HG03575 (cell line): ENCODE results near the gene MTRR.

Experiments used
- ATAC-seq: cut with Tn5 transposase; IDR thresholded peaks from one replicate; pipeline ENCODE4 v1.9.1; 2021; ENCODE audit not compliant: unreplicated experiment, insufficient number of reproducible peaks, low FRiP score; ENCODE audit errors: extremely low read depth

The MTRR gene

GRCh38 chr5:7868773-7869473, at the start of gene MTRR, which contains the start of gene FASTKD3:
Gene MTRR (plus strand): TSS chr5:7869148. CDS start chr5:7870795, 1,647 bp downstream.
Gene FASTKD3 (minus strand): TSS chr5:7869031. CDS start chr5:7868083, 948 bp downstream.
- ATAC-seq: peak; percentile 92

- ATAC-seq: no peak
Observed at GRCh38 chr5:7822449-7822848, 46.5 kb upstream of the MTRR start.

- no peak for ATAC-seq
Observed at GRCh38 chr5:7823594-7823993, 45.4 kb upstream of the MTRR start.

GRCh38 chr5:7824995-7825394, 44.0 kb upstream of the MTRR start:
- ATAC-seq: no peak

- ATAC-seq: no peak
Observed at GRCh38 chr5:7825630-7826029, 43.3 kb upstream of the MTRR start.

GRCh38 chr5:7827610-7828009, 41.3 kb upstream of the MTRR start:
- no peak for ATAC-seq

GRCh38 chr5:7828269-7828668, 40.7 kb upstream of the MTRR start:
- ATAC-seq: no peak

- no peak for ATAC-seq
Observed at GRCh38 chr5:7834982-7835381, 34.0 kb upstream of the MTRR start.

GRCh38 chr5:7837403-7837802, 31.5 kb upstream of the MTRR start:
- no peak for ATAC-seq

- ATAC-seq: no peak
Observed at GRCh38 chr5:7842531-7842930, 26.4 kb upstream of the MTRR start.

GRCh38 chr5:7844901-7845300, 24.0 kb upstream of the MTRR start:
- no peak for ATAC-seq

GRCh38 chr5:7845557-7845956, 23.4 kb upstream of the MTRR start:
- no peak for ATAC-seq

- no peak for ATAC-seq
Observed at GRCh38 chr5:7846327-7846726, 22.6 kb upstream of the MTRR start.

- no peak for ATAC-seq
Observed at GRCh38 chr5:7848296-7848695, 20.7 kb upstream of the MTRR start.

- no peak for ATAC-seq
Observed at GRCh38 chr5:7849681-7850394, 19.1 kb upstream of the MTRR start.

GRCh38 chr5:7850395-7851239, 18.3 kb upstream of the MTRR start, which contains the start of gene CFAP90:
Gene CFAP90 (minus strand): TSS chr5:7851133. CDS start chr5:7851021, 112 bp downstream.
- no peak for ATAC-seq

- ATAC-seq: no peak
Observed at GRCh38 chr5:7851240-7851592, 17.7 kb upstream of the MTRR start.

- ATAC-seq: no peak
Observed at GRCh38 chr5:7851617-7852289, 17.2 kb upstream of the MTRR start.

- ATAC-seq: no peak
Observed at GRCh38 chr5:7852542-7852941, 16.4 kb upstream of the MTRR start.
